HL-60 (cell line): ENCODE results near the gene SAMD14.

Source experiments
- DNase-seq, 2 experiments: peaks; one replicate each; pipeline ENCODE4 v3.0.0-alpha.2; 2010 to 2020; ENCODE audit warnings: low read depth in 1 of 2, low spot score in 1 of 2
- H3K27ac ChIP-seq: fragments of 250-450 bp; sonication (Bioruptor Pico); replicated peaks from 2 replicates; pipeline ENCODE4 v1.5.1; 2020; ENCODE audit warnings: mild to moderate bottlenecking, moderate library complexity
- H3K27me3 ChIP-seq: fragments of 250-450 bp; sonication (Bioruptor Pico); 2 replicates; pipeline ENCODE4 v1.5.1; 2021; ENCODE audit warnings: mild to moderate bottlenecking, moderate library complexity; ENCODE audit not compliant: insufficient read depth, poor library complexity, severe bottlenecking
- H3K4me3 ChIP-seq: replicated peaks from 2 replicates; pipeline ENCODE4 v1.5.1; 2011; ENCODE audit warnings: mild to moderate bottlenecking, control low read depth, low read length; ENCODE audit not compliant: insufficient read depth
- CTCF ChIP-seq: IDR thresholded peaks from one replicate; pipeline ENCODE4 v1.5.1; 2011; ENCODE audit warnings: low read length, control low read depth, inconsistent platforms; ENCODE audit not compliant: insufficient read depth
- GABPA ChIP-seq: IDR thresholded peaks from 2 replicates; pipeline ENCODE4 v1.6.1; 2012; ENCODE audit warnings: low read depth
- POLR2AphosphoS5 ChIP-seq: IDR thresholded peaks from 2 replicates; pipeline ENCODE4 v1.6.1; 2012; ENCODE audit warnings: low read depth
- REST ChIP-seq: IDR thresholded peaks from 2 replicates; pipeline ENCODE4 v1.6.1; 2012; ENCODE audit warnings: low read depth; ENCODE audit not compliant: insufficient replicate concordance
- SPI1 ChIP-seq: IDR thresholded peaks from 2 replicates; pipeline ENCODE4 v1.6.1; 2012; ENCODE audit warnings: low read depth, mild to moderate bottlenecking, borderline replicate concordance

Gene SAMD14

GRCh38 chr17:50087246-50087911 is 42.6 kb downstream of the SAMD14 start:
- DNase-seq, result peak in 1 of 2 experiments; percentile 69
- no peak overlapping the region for H3K4me3 ChIP-seq
- TF ChIP-seq CTCF (peak; percentile 93), SPI1 (no peak)
- H3K27me3 ChIP-seq, result peaks cover 3% of the 10 kb centered on the region
- no peak overlapping the region for H3K27ac ChIP-seq

- H3K27ac ChIP-seq, result no peak overlapping the region
- H3K27me3 ChIP-seq, result peaks cover 4% of the 10 kb centered on the region
- H3K4me3 ChIP-seq, result no peak overlapping the region
- no peak for TF ChIP-seq POLR2AphosphoS5
- DNase-seq, result no peak
Measured at GRCh38 chr17:50081757-50082156, 48.2 kb downstream of the SAMD14 start.

- H3K27ac ChIP-seq, result no peak overlapping the region
- no peak for DNase-seq
Measured at GRCh38 chr17:50080827-50081226, 49.1 kb downstream of the SAMD14 start.

GRCh38 chr17:50080096-50080480 is 49.9 kb downstream of the SAMD14 start:
- Histone ChIP-seq H3K4me3 (no peak overlapping the region), H3K27ac (no peak overlapping the region), H3K27me3 (peaks cover 11% of the 10 kb centered on the region)
- DNase-seq, result no peak
- TF ChIP-seq CTCF (no peak), REST (no peak), GABPA (no peak), POLR2AphosphoS5 (no peak), SPI1 (no peak)

More at GRCh38 chr17:50080827-50081226, 49.1 kb downstream of the SAMD14 start:
- TF ChIP-seq REST, result no peak
- no peak for TF ChIP-seq SPI1
- TF ChIP-seq POLR2AphosphoS5, result no peak
- TF ChIP-seq CTCF, result no peak
- no peak for TF ChIP-seq GABPA
- Histone ChIP-seq H3K27me3 (peaks cover 11% of the 10 kb centered on the region), H3K4me3 (no peak overlapping the region)
